ENCODE measurements around the gene CPXM2.

CPXM2 gene

DNA sequence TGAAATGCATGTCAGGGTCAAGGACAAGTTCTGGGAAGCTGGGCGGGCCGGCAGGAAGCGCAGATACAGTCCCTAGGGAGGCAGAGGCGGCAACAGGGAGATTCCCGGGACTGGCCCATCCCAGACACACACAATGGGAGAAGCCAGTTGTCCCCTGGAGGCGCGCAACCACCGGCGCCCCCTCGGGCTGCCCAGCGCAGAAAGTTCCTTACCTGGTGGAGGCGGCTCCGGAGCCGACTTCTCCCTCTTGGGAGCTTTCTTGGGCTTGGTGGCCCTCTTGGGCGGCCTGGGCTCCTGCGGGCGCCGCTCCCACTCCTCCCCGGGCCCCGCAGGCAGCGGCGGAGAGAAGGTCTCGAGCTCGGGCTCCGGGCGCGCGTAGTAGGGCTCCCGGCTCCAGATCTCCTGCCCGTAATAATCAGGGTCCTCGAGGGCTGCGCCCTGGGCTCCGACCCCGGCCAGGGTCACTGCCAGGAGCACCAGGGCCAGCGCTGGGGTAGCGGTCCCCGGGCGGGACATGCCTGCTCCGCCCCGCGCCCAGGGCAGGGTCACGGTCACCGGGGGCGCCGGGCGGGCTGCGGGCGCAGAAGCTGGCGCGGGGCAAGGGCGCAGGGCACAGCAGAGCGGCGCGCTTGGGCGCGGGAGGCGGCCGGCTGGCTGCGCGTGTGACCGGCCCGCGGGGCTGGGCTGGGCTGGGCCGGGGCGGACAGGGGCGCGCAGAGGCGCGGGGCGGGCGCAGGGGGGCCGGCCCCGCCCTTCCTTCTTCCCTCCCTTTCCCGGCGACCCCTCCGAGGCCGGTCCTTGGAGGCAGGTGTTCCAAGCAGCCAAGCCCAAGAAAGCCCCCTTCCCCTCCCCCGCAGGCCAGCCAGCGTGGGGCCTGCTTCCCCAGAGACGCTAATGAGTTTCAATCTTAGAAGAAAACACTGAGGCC, at the start of gene CPXM2:
Gene CPXM2, minus strand, starts transcription at position 664 of the 928 bp plus-strand sequence. Its CDS starts 148 bp downstream, at position 516.
- no peak for DNase-seq

DNA sequence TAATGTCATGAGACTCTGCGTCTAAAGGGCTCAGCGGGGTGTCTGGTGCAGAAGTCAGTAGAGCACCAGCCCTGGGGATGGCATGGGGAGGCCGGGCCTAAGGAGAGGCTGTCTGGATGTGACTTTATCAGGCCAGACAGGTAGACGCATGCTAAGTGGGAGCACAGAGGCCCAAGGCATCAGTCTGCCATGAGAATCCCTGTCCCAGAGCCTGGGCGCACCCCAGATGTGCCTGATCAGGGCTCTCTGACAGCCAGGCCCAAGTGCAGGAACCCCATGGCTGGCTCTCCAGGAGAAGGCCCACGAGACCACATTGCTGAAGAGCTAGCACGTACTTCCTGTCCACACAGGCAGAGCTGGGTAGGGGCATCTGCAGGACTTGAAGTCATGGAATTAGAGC, 48.0 kb upstream of the CPXM2 start:
- DNase-seq: no peak

DNA sequence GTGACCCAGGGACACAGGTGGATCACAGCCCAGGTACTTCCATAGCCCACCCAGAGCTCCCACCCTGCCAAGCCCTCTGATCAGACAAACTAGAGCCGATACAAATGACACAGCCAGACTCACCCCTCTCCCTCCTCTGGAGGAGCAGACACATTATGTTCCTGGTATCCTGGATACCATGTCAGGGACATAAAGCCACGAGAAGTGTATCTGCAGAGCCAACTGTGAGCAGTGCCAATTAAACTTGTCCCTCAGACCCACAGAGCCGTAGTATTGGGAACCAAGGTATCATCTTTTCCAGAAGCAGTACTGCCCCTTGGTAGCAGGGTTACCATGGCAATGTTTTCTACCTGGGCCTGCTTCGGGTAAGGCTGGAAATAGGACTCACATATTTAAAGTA, 47.3 kb upstream of the CPXM2 start:
- DNase-seq: no peak

- no peak for DNase-seq
These were observed 44.8 kb upstream of the CPXM2 start for GRCh38 chr10:123936426-123936825.

GRCh38 chr10:123935680-123936079, 44.1 kb upstream of the CPXM2 start:
- DNase-seq: no peak

DNA sequence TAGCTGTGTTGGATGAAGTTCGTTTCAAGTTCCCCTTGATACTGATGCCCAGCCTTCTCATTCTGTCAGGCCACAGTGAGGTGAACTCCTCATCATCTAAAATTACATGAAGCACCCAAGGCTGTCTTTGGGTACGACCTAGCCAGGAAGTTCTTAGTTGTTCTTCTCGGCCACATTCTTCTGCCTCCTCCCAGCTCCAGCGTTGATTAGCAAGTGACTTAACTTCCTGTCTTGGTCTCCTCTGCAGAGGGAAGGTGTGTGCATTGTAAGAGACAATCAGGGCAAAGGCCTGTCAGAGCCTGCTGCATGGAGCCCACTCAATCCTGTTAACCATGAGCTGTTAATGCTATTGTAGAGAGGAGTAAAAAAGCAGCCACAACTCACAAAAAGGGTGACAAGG, 43.2 kb upstream of the CPXM2 start:
- no peak for DNase-seq

GRCh38 chr10:123930340-123931001, 38.9 kb upstream of the CPXM2 start:
- DNase-seq: no peak

DNA sequence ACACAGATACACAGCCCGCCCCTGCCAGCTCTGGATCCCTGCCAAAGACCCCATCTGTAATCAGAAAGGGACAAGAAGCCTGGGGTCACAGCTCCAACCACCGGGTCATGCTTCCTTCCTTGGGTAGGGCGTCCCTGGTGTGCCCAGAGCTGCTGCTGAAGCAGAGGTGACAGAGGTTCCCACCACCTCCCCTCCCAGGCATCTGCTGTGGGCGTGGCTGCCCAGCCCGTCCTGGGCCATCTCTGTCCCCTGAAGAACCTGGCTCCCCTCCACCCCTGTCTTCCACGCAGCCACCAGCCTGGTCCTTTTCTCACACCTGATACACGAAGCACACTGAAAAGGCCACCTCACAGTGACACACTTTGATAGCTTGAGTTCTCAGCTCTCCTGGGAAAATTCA, 38.2 kb upstream of the CPXM2 start:
- no peak for DNase-seq

GRCh38 chr10:123928427-123928826, 36.8 kb upstream of the CPXM2 start:
- DNase-seq: no peak

DNA sequence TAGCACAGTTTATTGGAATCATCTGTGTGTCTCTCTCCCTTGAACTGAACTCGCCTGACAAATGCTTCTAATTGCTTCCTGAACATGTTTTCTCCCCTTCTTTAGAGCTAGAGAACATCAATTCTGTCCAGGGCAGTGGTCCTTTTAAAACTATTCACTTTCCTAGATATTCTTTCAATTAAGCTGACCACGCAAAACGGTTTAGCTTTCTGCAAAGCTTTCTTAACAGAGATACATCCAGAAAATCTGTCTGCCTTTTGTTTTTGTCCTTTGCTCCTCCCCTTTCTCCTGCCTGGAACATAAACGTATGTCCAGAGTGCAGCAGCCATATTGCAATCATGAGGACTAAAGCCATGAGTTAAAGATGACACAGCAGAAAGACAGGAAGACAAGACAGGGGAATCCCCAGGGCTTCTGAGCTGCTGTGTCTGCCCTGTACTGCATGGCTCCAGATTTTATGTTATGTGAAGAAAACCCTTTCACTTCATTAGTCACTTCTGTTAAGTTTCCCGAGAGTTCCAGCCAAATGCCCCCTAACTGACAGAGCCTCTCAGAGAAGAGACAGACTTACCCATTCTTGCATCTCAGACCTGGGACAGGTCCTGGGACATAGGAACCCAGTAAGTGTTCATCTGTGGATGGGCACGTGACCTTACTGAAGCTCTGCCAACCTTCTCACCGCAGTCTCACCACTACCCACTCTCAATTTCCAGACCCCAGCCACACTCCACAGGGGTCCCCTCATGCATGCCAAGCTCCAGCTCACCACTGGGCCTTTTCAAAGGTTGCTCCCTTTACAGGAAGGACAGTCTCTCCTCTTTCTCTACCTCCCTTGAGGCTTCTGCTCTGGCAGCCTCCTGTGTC, 35.0 kb upstream of the CPXM2 start:
- DNase-seq: no peak

GRCh38 chr10:123922126-123922525, 30.5 kb upstream of the CPXM2 start:
- DNase-seq: no peak

- no peak for DNase-seq
These were observed 25.2 kb upstream of the CPXM2 start for GRCh38 chr10:123916775-123917174.

DNA sequence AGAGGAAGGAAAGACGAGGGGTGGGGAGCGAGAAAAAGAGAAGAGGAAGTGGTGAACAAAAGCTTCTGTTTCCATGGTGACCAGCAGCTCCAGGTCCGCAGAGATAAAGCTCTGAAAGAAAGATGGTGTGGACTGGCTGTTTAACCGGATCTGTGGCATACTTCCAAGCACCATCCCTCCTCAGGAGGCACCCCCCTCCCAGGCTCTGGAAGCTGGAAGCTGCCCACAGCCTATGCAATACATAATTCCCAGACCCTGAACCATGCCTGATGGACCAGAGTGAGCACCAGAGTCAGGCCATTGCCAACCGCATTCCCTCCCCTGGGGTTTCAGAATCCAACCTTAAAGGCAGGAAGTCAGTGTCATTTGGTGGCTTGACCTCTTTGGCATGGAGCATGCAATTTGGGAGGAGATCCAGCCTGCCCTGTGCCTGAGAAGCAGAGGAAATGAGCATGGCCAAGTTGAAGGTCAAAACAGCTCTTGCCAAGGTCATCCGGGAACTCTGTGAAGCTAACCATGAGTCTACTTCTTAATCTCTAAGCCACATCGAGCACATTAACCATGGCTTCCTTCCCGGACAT, 22.2 kb upstream of the CPXM2 start:
- peak; percentile 7 for DNase-seq

GRCh38 chr10:123912871-123913270, 21.3 kb upstream of the CPXM2 start:
- no peak for DNase-seq

- no peak for DNase-seq
These were observed 20.9 kb upstream of the CPXM2 start for GRCh38 chr10:123912466-123912865.

DNA sequence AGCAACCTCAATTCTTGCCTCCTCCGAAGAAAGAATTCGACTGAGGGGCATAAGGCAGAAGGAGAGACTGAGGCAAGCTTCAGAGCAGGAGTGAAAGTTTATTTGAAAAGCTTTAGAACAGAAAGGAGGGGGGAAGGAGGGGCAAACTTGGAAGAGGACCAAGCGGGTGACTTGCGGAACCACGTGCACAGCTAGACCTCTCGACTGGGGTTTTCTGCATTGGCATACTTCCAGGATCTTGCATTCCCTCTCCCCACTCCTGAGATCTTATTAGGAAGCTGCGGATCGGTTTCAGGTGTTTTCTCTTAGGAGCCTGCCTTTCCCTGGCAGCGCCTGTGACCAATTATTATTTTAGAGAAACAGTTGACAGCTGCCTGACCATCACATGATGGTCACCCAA, 20.3 kb upstream of the CPXM2 start:
- no peak for DNase-seq

DNA sequence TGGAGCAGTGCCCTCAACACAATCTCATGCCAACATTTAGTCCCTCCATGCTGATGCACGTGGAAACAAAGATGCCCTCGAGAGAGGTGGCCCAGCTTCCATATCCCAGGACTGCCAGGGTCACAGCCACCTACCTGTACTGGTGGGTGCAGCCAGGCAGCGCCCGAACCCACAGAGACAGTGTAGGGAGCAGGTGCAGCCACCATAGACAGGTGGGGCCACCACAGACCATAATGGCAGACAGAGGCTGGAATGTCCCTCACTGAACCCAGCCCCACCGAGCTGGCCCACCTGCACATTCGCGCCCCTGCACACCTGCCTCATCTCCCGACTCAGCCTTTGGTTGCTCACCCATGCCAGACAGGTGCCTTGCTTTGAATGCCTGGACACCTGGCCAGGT, 18.3 kb upstream of the CPXM2 start:
- DNase-seq: no peak

GRCh38 chr10:123909426-123909825, 17.8 kb upstream of the CPXM2 start:
- no peak for DNase-seq

DNA sequence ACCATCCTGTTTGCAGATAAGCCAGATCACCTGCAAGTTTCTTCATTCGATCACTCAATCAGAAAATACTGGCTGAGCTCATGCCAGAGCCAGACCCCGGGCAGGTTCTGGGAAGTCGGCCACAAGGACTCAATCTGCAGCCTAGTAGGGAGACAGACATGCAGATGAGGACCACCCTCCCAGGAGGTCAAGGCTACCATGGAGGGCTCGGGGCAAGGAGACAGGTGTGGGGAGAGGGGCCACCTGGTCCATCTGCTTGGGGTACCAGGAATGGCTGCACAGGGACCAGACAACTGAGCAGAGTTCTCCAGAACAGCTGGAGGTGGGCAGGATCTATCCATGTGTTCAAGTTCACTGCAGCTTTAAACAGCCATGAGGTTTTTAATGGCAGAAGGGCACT, 16.8 kb upstream of the CPXM2 start:
- DNase-seq: no peak

DNA sequence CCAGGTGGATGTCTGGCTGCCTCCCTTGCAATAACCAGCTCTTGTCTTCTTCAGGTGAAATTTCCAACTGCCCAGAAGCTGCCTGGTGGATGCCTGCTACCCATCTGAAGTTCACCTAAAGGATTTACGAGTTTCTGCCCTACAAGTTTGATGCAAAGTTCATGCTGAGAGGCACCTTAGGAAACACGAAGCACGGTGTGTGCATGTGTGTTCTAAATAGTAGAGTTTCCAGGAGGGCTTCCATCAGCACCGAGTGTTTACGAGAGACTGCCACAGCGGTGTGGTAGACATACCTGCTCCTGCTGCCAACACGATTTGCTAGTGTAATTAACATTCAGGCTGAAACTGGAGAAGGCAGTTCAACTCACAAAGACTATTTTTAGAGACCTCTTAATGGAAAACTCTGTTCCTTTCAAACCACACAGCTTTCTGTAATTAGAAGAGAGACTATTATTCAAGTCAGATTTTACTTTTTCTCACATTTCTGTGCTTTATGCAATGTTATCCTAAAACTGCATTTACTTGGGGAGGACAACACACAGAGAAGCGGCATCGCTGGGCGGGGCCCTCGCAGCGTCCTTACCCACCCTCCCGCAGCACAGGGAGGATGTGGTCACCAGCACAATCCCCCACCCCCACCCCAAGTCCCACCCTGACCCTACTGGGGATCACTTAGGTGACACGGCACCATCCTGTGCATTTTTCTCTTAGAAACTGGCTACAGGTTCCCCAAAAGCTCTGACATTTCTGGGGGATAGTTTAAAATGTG, 15.5 kb upstream of the CPXM2 start:
- DNase-seq: no peak

GRCh38 chr10:123906296-123906695, 14.7 kb upstream of the CPXM2 start:
- no peak for DNase-seq

DNA sequence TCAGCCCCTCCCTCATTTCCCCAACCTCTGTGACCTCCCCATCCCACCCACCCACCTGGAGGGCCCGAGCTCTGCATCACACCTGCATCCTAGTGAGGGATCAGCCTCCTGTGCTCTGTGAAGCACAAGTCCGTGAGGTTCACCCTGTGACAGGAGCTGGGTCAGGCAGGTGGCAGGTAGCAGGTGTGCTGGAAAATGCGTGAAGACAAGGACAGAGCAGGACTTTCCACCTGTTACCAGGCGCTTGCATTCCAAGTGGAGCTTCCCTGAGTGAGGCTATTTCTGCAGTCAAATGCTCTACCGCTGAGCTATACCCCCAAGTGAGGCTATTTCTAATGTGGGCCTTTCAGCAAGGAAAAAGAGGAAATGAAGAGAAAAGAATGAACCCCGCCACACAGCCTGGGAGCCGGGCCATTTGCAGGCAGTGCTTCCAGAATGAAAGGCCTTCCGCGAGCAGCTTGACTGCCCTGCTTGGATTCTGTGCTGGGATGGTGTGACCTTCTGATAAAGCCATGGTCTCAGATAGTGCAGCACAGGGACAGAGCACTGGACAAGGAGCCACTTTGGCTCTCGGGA, 13.3 kb upstream of the CPXM2 start:
- no peak for DNase-seq
